Ureter (tissue), 1 donor: ENCODE results near the gene NUP214. TPM values are rescaled to one million over a fixed set of nuclear protein-coding genes. Genes with fewer than 3 reads are reported as not detected.
"Not testable (repeated sequence)": the region's sequence is repeated elsewhere in the genome, so short reads cannot be mapped to it uniquely, and the experiment has no call there.

Source experiments
- DNase-seq: peaks from one replicate; pipeline ENCODE4 v3.0.0-alpha.2; 2020; ENCODE audit warnings: low spot score
- total RNA-seq: library from RNA; stranded (reverse); gene quantifications from one replicate; pipeline ENCODE4 v1.2.4, GENCODE V29; 2023
- donor health status: DM: yes; HTN: yes; CAD: no.

The NUP214 gene
- total RNA-seq, 1 donor from 2014 or later: 83.3 TPM

GRCh38 chr9:131233995-131234394 is 108.6 kb downstream of the NUP214 start:
- DNase-seq: no peak

- DNase-seq: no peak
These were observed 109.6 kb downstream of the NUP214 start for GRCh38 chr9:131234799-131235479.

- DNase-seq: no peak
These were observed 110.1 kb downstream of the NUP214 start for GRCh38 chr9:131235480-131235851.

GRCh38 chr9:131236161-131236560 is 110.8 kb downstream of the NUP214 start:
- DNase-seq: no peak

- DNase-seq: no peak
These were observed 111.4 kb downstream of the NUP214 start for GRCh38 chr9:131236761-131237160.

GRCh38 chr9:131237291-131237690 is 111.9 kb downstream of the NUP214 start:
- DNase-seq: no peak

GRCh38 chr9:131237931-131238401 is 112.6 kb downstream of the NUP214 start:
- peak; percentile 80 for DNase-seq

GRCh38 chr9:131238402-131239021 is 113.1 kb downstream of the NUP214 start:
- no peak for DNase-seq

- no peak for DNase-seq
These were observed 114.0 kb downstream of the NUP214 start for GRCh38 chr9:131239161-131239975.

- no peak for DNase-seq
These were observed 114.9 kb downstream of the NUP214 start for GRCh38 chr9:131240047-131240921.

- not testable (repeated sequence) for DNase-seq
These were observed 118.9 kb downstream of the NUP214 start for GRCh38 chr9:131244331-131244730.

- DNase-seq: no peak
These were observed 121.2 kb downstream of the NUP214 start for GRCh38 chr9:131246618-131247017.

- no peak for DNase-seq
These were observed 126.7 kb downstream of the NUP214 start for GRCh38 chr9:131252120-131252519.

- no peak for DNase-seq
These were observed 128.6 kb downstream of the NUP214 start for GRCh38 chr9:131253891-131254491.

- DNase-seq: no peak
These were observed 129.2 kb downstream of the NUP214 start for GRCh38 chr9:131254626-131255025.

- no peak for DNase-seq
These were observed 130.4 kb downstream of the NUP214 start for GRCh38 chr9:131255676-131256197.

GRCh38 chr9:131257266-131258025 is 132.1 kb downstream of the NUP214 start:
- no peak for DNase-seq

GRCh38 chr9:131258186-131258585 is 132.8 kb downstream of the NUP214 start:
- DNase-seq: no peak

- DNase-seq: no peak
These were observed 133.5 kb downstream of the NUP214 start for GRCh38 chr9:131258698-131259431.
